Measurements from ENCODE around the gene CDK5RAP3. TPM values are rescaled to one million over a fixed set of nuclear protein-coding genes. Genes with fewer than 3 reads are reported as not detected.
A peak's percentile ranks its signal among the peaks of the same experiment; 100 is the strongest.
"Not testable (repeated sequence)": the region's sequence is repeated elsewhere in the genome, so short reads cannot be mapped to it uniquely, and the experiment has no call there.

Gene CDK5RAP3
- total RNA-seq, 1 donor from 2014 or later, result 76.6 TPM

GRCh38 chr17:47975823-47976205 lies 4.9 kb downstream of the CDK5RAP3 start:
- DNase-seq, result no peak

DNA sequence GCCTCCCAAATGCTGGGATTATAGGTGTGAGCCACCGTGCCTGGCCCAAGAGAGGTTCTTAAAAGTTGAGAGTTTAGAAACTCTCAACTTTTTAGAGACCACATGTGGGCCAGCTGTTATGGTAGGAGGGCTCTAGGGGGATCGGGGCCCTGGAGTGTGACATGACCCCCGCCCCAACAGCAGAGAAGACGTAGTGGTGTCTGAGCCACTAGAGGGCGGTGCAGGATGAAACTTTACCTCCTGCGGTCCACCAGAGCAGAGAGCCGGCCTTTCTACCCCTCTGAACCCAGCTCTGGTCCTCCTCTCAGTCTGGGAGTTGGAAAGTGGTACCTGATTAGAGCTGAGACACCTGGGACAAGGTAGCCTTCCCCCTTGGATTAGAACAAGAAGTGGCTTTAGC lies 7.4 kb downstream of the CDK5RAP3 start:
- DNase-seq, result peak; percentile 81

DNA sequence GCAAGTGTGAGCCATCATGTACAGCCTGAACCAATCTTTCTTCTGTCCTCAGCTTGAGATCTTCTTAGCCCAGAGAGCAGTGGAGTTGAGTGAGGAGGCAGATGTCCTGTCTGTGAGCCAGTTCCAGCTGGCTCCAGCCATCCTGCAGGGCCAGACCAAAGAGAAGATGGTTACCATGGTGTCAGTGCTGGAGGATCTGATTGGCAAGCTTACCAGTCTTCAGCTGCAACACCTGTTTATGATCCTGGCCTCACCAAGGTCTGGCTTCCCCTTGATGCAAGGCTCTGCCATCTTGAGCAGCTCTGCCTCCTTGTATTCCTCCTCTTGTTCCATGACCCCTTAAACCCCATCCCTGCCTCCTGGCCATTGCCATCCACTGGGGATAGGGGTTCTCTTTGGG lies 9.6 kb downstream of the CDK5RAP3 start:
- no peak for DNase-seq

- DNase-seq, result no peak
Observed at GRCh38 chr17:47981462-47981861, 10.5 kb downstream of the CDK5RAP3 start.

GRCh38 chr17:47982091-47982617 lies 11.2 kb downstream of the CDK5RAP3 start:
- DNase-seq, result no peak

DNA sequence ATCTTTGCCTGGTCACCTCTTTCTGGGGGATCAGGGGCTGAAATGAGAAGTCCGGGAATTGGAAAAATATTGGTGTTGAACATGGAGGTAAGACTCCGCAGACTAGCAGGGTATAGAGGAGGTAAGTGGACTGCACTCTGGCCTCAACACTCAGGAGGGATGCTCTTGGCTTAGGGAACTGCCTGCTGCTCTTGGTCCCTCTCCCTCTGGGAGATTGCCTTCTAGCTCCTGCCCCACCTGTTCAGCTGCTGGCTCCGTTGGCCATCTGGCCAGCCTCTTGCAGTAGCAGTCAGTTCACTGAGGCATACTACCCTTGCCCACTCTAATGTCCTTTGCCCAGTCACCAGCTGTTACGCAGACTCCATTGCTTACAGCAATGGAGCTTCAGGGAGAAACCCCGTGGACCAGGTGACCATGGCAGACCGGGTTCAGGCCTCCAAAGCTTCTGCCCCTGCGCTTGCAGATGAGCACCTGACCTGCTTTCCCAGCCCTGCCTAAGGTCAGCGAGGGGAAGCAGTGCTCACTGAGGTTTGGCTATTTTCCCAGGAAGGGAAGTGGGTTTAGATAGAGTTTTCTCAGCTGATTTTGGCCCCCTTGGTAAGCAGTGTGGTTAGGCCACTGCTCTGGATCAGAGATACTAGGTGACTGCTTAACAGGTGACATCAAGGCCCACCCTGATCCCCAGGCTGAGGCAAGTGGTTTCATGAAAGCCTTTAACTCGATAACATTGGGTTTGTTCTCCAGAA lies 11.9 kb downstream of the CDK5RAP3 start:
- DNase-seq, result no peak

GRCh38 chr17:47983492-47984223 lies 12.7 kb downstream of the CDK5RAP3 start:
- no peak for DNase-seq

DNA sequence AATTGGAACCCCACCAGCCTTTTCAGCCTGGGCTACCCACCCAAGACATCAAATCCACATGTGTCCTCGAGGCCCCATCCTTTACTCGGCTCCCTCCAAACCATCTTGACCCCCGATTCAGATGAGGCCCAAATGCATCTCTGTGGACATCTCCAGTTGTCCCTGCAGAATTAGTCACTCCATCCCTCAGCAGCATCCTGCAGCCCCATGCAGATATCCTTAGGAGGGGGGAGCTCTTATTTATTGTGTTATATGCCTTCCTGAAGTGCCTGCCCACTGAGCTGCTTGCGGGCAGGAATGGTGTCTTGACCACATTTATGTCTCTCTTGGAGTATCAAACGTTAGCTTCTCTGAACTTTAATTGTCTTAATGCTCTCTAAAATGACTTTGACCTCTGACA lies 15.6 kb downstream of the CDK5RAP3 start:
- DNase-seq, result no peak

- peak; percentile 29 for DNase-seq
Observed at GRCh38 chr17:47987240-47987835, 16.4 kb downstream of the CDK5RAP3 start.

GRCh38 chr17:47988445-47988844 lies 17.5 kb downstream of the CDK5RAP3 start:
- DNase-seq, result not testable (repeated sequence)

DNA sequence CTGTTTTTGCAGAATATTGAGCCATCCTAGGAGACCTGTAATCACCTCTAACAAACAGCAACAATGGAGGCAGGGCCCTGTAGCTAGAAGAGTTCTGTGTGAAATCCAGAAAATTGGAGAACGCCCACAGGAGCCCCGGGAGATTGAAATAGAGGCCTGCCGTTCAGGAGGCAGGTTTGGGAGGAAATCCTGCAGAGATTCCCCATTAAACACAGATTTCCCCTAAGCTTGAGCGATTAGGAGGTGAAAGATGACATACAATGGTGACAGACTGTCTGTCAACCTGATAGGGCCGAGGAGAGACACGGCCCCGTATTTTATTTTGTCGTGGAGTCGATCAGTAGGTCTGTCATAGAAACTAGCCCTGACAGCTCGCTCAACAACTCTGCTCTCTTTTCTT lies 18.2 kb downstream of the CDK5RAP3 start:
- no peak for DNase-seq

- no peak for DNase-seq
Observed at GRCh38 chr17:47989700-47990099, 18.8 kb downstream of the CDK5RAP3 start.

- DNase-seq, result no peak
Observed at GRCh38 chr17:47990962-47991731, 20.2 kb downstream of the CDK5RAP3 start.

DNA sequence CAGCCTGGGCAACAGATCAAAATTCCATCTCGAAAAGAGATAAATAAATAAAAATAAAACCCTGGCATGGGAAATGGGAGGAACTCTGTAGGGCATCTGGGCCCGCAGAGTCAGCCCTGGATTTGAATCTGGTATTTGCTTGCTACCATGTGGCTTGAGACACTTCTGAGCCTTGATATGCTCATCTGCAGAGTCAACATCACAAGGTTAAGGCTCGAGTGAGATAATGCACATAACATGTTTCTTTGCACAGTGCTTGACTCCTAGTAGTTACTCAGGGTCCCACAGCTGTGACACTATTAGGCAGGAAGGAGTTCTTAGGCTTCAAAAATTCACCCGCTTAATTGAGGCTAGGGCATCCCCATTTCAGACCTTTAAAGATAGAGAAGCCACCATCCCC lies 21.3 kb downstream of the CDK5RAP3 start:
- DNase-seq, result no peak

DNA sequence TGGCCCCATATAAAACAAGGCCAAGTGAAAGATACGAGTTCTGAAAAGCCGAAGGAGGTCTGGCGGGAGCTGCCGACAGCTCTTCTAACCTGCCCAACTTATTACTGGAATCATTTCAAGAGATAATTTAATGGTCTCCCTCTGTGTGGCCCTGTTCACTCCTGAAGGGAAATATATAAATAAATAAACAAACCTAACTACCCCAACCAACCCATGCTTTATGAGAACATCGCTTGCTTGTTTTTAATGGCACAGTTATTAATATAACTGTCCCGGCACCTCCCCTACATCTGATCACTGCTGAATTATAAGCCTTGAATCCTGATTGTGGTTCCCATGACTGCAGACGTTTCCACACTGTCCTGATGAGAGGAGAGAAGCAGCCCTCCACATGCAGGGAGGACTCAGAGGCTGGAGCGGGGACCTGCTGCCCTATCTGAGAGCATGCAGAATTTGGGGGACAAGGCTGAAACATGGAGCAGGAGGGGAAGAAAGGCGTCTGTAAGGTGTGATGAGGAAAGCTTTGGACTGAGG lies 22.2 kb downstream of the CDK5RAP3 start:
- no peak for DNase-seq

DNA sequence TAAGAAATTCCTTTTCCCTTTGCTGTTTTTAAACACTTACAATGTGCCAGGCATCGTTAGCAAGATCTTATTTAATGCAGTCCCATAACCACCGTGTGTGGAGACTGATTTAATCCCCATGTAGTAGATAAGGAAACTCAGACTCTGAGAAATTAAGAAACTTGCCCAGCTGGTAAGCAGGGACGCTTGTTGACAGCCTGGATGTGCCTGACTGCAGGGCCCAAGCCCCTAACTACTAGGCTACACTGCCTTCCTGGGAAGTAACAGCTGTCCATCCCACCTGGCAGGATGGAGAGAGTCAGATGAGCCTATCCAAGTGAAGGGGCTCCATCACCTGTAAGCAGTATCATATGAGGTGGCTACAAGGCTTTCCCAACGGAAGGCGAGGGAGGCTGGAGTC lies 23.1 kb downstream of the CDK5RAP3 start:
- no peak for DNase-seq

DNA sequence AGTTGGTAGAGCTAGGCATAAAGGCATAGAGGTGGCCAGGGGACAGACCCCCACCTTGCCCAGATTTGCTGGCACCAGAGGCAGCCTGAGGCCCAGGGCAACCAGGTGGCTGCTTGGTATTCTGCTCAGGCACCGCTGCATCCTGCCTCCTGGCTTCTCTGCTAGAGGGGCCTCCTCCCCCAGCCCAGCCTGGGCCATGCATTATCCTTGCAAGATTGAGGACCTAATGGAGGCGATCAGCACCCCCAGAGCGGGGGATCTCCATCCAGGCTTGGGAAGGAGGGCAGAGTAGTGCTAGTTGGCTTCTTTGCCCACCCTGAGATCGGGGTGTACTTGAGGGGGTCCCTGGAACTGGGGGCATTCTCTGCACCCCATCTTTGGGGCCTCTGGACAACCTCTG lies 23.8 kb downstream of the CDK5RAP3 start:
- DNase-seq, result no peak

DNA sequence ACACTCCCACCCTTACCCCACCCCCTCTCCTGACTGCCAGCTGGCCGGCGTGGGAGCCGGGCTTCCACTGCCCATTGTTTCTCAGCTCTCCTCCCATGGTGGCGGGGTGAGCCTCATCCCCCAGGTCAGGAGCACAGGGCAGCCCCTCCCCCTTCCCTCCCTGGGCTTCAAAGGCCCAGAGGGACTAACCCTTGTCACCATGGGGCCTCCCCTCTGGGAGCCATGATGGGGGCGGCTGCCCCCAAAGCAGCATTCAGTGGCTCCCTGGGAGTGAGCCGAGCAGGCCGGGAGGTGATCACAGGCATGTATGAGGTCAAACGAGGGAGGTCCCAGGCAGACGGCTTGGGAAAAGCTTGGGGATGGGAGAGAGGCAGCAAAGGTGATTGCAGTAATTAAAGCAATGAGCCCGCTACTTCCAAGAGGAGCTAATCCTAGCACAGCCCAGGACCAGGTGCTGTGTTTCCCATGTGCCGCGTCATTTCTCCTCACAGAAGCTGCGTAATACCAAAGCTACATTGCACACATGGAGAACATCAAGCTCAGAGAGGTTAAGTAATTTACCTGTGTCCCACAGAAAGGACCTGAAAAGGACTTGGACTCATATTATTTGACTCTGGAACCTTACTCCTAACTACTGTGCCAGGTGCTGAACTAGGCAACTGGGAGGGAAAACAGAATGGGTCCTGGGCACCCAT lies 24.5 kb downstream of the CDK5RAP3 start:
- DNase-seq, result no peak

GRCh38 chr17:47996201-47996600 lies 25.3 kb downstream of the CDK5RAP3 start:
- DNase-seq, result no peak

GRCh38 chr17:47997586-47997985 lies 26.7 kb downstream of the CDK5RAP3 start:
- DNase-seq, result no peak

GRCh38 chr17:47998044-47998443 lies 27.1 kb downstream of the CDK5RAP3 start:
- no peak for DNase-seq

DNA sequence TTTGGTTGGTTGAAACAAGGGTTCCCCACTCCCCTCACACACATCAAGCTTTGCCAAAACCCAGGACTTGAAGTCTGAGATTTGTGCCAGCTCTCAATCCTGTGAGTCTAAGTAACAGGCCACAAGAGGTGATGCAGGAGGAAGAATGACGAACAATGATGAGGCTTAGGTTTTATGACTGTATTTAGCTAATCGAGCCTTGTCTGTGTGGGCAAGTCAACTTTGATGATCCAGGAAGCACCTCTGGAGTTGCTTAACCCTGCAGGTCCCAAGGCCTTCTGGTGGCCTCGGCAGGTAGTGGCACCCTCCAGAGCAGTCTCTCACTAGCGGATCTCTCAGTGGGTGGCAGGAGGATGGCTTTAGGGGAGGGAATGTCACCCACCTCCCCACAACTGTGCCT lies 28.7 kb downstream of the CDK5RAP3 start:
- DNase-seq, result peak; percentile 53

All from dermis blood vessel endothelial cell (primary cell).